GM21717 (cell line): ENCODE results near the gene ERBB4.
"Not testable (repeated sequence)": the region's sequence is repeated elsewhere in the genome, so short reads cannot be mapped to it uniquely, and the experiment has no call there.

Experiments used
- ATAC-seq: cut with Tn5 transposase; IDR thresholded peaks from one replicate; pipeline ENCODE4 v1.9.1; 2021; ENCODE audit warnings: mild to moderate bottlenecking, moderate library complexity; ENCODE audit not compliant: unreplicated experiment

The ERBB4 gene

GRCh38 chr2:212311807-212312404 is 226.7 kb downstream of the ERBB4 start:
- ATAC-seq: no peak

DNA sequence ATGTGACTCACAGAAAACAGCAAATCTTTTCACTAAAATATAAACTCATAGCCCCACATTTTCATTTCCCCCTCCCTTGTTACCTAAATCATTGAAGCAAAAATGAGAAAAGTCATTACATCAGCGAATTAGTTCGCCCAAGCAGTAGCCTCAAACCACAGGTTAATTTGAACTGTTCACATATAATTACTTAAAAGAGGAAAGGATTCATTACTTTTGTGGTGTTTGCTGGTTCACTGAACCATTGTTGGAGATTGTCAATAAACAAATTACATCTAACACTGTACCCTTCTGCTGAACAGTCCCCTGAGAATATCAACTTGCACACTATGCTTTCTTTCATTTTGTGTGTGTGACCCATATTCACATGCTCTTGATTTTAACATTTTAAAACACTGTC is 238.7 kb downstream of the ERBB4 start:
- no peak for ATAC-seq

- no peak for ATAC-seq
Observed at GRCh38 chr2:212299333-212299732, 239.3 kb downstream of the ERBB4 start.

DNA sequence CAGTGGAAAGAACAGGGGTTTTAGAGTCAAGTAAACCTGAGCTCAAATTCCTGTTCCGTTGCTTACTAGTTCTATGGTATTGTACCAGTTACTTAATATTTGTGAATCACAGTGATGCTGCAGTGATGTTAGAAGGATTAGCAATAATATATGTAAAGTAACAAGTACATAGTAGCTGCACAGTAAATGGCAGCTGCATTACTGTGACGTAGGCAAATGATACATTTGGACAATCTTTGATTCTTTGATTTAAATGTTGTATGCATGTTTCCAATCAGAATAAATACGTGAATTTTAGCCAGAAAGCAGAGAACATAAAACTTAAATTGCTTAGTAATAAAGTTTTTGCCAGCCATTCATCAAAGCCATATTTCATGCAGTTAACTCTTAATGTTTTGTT is 243.0 kb downstream of the ERBB4 start:
- ATAC-seq: no peak

DNA sequence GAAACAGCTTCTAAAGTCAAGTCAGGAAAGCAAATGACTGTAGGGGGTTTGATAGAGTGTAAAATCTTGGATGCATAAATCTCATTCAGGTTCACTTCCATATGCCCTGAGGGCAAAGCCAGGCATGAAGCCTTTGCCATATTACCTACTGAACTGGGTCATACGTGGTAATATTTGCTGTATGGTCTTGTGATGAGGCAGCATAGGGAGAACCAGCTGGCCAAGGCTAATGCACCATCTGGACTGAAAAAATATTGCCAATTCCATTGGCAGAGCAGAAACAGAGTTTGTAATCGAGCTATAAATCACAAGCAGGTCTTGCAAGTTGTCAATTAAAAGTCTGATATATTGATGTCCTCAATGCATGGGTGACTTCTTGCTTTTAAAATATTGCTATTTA is 243.8 kb downstream of the ERBB4 start:
- ATAC-seq: no peak

GRCh38 chr2:212289301-212289700 is 249.3 kb downstream of the ERBB4 start:
- no peak for ATAC-seq

DNA sequence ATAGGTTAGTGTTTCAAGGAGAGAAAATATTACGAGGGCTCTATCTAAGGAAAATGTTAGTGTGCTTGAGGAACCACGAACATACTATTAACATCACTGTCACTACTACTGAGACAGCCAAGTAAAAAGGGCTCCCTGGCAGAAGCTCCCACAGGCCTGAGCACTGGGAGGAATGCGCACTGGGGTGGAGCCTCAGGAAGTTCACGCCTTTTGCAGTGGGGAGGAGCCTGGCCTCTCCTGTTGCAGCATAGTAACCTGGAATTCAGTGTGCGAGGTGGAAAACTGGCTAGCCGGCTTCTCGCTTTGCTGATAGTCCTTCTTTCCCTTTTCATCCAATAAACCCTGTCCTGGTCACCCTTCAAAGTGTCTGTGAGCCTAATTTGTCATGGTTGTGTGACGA is 250.3 kb downstream of the ERBB4 start:
- ATAC-seq: no peak

DNA sequence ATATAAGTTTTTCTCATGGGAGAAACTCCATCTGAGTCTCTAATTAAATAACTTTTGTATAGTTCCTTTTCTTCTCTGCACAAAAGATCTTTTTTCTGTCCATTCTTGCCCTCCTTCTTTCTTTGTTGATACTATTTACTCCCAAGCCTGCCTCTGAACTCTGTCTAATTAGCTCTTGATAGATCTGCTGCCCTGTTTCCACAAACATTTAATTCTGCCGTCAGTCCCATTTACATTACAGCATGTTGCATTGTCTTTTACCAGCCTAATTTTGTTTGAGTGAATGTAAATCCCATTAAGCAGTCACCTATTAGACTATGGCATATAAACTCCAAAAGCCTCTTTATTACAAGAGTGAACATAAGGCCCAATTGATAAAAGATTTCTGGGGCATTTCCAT is 254.4 kb downstream of the ERBB4 start:
- no peak for ATAC-seq

DNA sequence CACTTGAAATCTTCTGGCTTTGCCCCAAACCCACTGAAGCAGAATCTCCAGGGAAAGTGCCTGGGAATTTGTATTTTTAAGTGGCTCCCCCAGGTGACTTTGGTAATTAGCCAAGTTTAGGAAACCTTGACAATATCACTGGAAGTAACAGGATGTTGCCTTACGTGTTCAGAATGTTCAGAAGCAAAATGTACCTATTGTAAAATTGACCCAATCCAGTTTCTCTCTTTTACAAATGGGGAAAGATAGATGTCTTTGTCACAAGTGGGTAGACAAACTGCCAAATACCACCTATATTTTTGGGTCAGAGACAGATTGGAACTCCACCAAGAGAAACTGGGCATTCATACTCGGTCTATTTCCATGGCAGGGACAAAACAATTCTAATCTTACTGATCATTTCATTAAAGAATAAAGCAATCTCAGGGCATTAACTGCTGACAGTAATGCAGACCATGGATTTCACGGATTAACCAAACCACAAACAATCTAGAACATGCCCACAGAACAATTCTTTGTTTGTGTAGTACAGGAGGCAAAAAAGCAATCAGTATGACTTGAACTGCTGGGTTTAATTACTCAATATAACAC is 255.8 kb downstream of the ERBB4 start:
- no peak for ATAC-seq

DNA sequence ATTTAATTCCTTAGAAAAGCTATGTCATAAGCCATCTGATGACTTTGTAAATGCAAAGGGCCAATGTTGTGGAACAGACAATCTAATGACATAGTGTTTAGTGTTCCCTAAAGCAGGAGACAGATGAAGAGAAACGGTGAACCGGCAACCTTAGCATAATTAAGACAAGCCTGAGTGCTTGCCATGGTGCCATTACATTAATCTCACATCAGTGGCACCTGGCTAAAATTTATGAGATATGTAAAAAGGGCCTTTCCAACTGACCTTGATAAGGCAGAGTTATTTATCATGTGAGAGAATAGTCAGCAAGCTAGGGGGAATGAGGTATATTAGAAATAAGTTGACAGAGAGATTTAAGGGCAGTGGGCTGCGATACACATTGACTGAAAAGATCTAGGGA is 261.8 kb downstream of the ERBB4 start:
- no peak for ATAC-seq

- no peak for ATAC-seq
Observed at GRCh38 chr2:212274215-212274614, 264.4 kb downstream of the ERBB4 start.

- ATAC-seq: no peak
Observed at GRCh38 chr2:212271583-212271982, 267.0 kb downstream of the ERBB4 start.

GRCh38 chr2:212269005-212269404 is 269.6 kb downstream of the ERBB4 start:
- ATAC-seq: no peak

- ATAC-seq: no peak
Observed at GRCh38 chr2:212266297-212266696, 272.3 kb downstream of the ERBB4 start.

- ATAC-seq: no peak
Observed at GRCh38 chr2:212265777-212266176, 272.8 kb downstream of the ERBB4 start.

DNA sequence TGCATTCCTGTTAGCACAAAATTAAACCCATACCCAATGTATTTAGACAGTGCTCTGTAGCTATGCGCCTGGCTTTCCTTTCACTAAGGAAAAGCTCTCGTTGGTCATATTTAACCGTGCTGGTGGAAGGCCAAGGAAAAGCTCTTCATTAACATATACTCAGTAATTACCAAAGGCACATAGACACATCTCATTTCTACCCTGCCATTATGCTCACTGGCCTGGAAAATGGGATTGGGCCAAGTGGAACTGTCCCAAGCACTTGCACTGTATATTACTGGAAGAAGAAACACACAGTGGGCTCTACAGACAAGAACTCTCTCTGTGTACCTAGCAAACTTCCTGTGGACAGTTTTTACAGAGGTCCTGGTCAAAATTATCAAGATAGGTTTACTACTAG is 274.4 kb downstream of the ERBB4 start:
- ATAC-seq: no peak

- no peak for ATAC-seq
Observed at GRCh38 chr2:212259226-212259625, 279.4 kb downstream of the ERBB4 start.

DNA sequence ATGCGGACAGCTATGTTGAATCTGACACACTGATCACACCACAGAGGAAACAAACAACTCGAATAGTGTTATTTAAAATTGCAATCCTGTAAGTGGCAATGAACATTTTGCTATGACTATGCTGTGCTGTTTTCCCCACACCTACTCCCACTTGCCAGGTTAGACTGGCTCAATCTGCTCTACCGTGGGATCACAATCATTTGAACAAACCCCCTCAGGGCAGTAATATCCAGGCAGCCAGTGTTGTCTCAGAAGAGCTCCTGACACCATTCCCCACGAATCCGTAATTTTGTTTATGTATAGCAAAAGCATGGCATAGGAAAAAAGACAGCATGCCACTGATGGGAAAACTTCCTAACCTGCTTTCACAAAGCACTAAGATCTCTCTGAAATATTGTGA is 284.3 kb downstream of the ERBB4 start:
- no peak for ATAC-seq

DNA sequence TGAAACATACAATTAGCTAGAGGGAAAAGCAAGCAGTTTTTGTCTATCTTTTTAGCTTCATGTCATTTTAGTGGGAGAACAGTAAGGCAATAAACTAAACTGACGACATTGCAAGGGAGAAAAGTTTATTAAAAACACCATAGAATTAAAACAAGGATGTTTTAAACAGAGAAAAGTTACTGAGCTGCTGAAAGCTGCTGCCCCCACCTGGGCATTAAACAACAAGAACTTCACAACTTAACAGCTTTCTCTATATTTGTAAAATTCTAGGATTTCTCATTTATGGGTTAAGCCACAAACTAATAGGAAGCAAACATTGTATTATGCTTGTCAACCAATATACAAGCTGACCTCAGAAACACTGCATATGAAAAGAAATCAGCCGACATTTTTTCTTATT is 289.2 kb downstream of the ERBB4 start:
- ATAC-seq: no peak

- ATAC-seq: no peak
Observed at GRCh38 chr2:212245880-212246279, 292.7 kb downstream of the ERBB4 start.

DNA sequence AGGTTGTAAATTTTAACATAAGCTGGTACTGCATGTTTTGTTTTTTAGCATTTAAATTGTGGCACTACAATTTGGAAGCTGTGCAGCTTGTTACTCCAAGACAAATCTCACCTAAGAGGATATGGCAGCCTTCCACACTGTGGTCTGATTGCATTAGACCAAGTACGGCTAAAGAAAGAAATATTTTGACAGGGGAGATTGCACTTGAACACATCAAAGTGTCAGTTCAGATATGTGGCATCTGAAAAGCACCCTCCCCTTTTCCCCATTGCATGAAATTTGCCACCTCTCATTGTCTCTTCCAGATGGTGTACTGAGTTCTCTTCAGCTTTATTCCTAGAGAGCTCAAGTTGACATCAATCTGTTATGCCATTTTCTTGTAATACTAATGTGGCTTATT is 295.9 kb downstream of the ERBB4 start:
- no peak for ATAC-seq

- not testable (repeated sequence) for ATAC-seq
Observed at GRCh38 chr2:212238152-212238551, 300.4 kb downstream of the ERBB4 start.
